Testis (tissue), 3 donors: ENCODE results near the gene RAPGEF4. TPM values are rescaled to one million over a fixed set of nuclear protein-coding genes. Genes with fewer than 3 reads are reported as not detected.

Experiments
- DNase-seq: peaks from one replicate; pipeline ENCODE4 v3.0.0-alpha.2; 2019
- H3K27ac ChIP-seq, 2 donors: fragments of 200-600 bp; sonication (generic); one replicate each; pipeline ENCODE4 v1.5.1; 2019
- H3K27me3 ChIP-seq: fragments of 200-600 bp; sonication (generic); one replicate; pipeline ENCODE4 v1.5.1; 2019
- H3K36me3 ChIP-seq: fragments of 200-600 bp; sonication (generic); one replicate; pipeline ENCODE4 v1.5.1; 2017; ENCODE audit warnings: low read depth; ENCODE audit errors: missing control alignments
- H3K4me1 ChIP-seq: fragments of 200-600 bp; sonication (generic); one replicate; pipeline ENCODE4 v1.5.1; 2019
- H3K4me3 ChIP-seq, 2 donors: fragments of 200-600 bp; sonication (generic); one replicate each; pipeline ENCODE4 v1.5.1; 2017 to 2019
- H3K9me3 ChIP-seq: fragments of 200-600 bp; sonication (generic); one replicate; pipeline ENCODE4 v1.5.1; 2017
- CTCF ChIP-seq, 3 experiments: fragments of 450-650 bp in 2 of 3; fragments of 200-600 bp in 1 of 3; sonication (generic) in 1 of 3; IDR thresholded peaks; one replicate each; pipeline ENCODE4 v1.5.1; 2016 to 2019; ENCODE audit warnings: antibody characterized with exemption in 3 of 3, mild to moderate bottlenecking in 2 of 3, moderate library complexity in 1 of 3
- POLR2A ChIP-seq: fragments of 450-650 bp; IDR thresholded peaks from one replicate; pipeline ENCODE4 v1.6.1; 2017; ENCODE audit warnings: antibody characterized with exemption, mild to moderate bottlenecking, moderate library complexity
- WGBS, 2 donors: methylation state at CpG; one replicate each; pipeline ENCODE4 v1.1.5; 2018; 5-methylcytosine and 5-hydroxymethylcytosine counted together
- intact Hi-C: fragments of 100-400 bp; cut with DNase I; formaldehyde crosslinking; loops from one replicate; pipeline ENCODE4 v1.15.1; 2023; ENCODE audit warnings: low total_unique reads
- polyA plus RNA-seq: library from polyadenylated mRNA; stranded (reverse); fragments of 350-450 nt; fragmentation: Illumina TruSeq; extraction: RNeasy Lipid Tissue Mini Kit (QIAGEN cat#74804); gene quantifications from one replicate; pipeline ENCODE4 v1.2.3, GENCODE V29; 2014; ENCODE audit warnings: low read depth, low replicate concordance; ENCODE audit not compliant: insufficient read depth
- total RNA-seq, 2 donors: library from RNA; depleted of rRNA; stranded (reverse); fragments of >200 nt; gene quantifications; one replicate each; pipeline ENCODE4 v1.2.3, GENCODE V29; 2016

The RAPGEF4 gene
- total and polyA plus RNA-seq, 3 donors from 2014 or later, result 14.3 to 42.6 (median 22.5) TPM

GRCh38 chr2:172953411-172953810, 217.8 kb downstream of the RAPGEF4 start:
- H3K4me1 ChIP-seq, result no peaks in the 10 kb centered on the region
- no peaks in the 10 kb centered on the region for H3K27me3 ChIP-seq
- no peak for TF ChIP-seq POLR2A
- TF ChIP-seq CTCF (IDR thresholded peaks at IDR 0.05), result no peak
- H3K36me3 ChIP-seq, result no peaks in the 10 kb centered on the region
- no peaks in the 10 kb centered on the region for H3K9me3 ChIP-seq
- no peak overlapping the region for H3K27ac ChIP-seq
- no peak for DNase-seq
- 71 to 100% methylated on average over 1 of the region's 1 CpG for WGBS, 2 donors
- intact Hi-C loops, result no loop called here
- no peak overlapping the region for H3K4me3 ChIP-seq

- H3K4me3 ChIP-seq, result no peak overlapping the region
- H3K27ac ChIP-seq, result no peak overlapping the region
- no peaks in the 10 kb centered on the region for H3K36me3 ChIP-seq
- H3K9me3 ChIP-seq, result no peaks in the 10 kb centered on the region
- intact Hi-C loops, result no loop called here
- H3K4me1 ChIP-seq, result no peaks in the 10 kb centered on the region
- no peak for DNase-seq
- WGBS, 2 donors, result 92 to 96% methylated on average over 5 of the region's 5 CpGs
- TF ChIP-seq CTCF (IDR thresholded peaks at IDR 0.05) (no peak), POLR2A (no peak)
- no peaks in the 10 kb centered on the region for H3K27me3 ChIP-seq
These were observed 218.6 kb downstream of the RAPGEF4 start for GRCh38 chr2:172953970-172954852.

DNA sequence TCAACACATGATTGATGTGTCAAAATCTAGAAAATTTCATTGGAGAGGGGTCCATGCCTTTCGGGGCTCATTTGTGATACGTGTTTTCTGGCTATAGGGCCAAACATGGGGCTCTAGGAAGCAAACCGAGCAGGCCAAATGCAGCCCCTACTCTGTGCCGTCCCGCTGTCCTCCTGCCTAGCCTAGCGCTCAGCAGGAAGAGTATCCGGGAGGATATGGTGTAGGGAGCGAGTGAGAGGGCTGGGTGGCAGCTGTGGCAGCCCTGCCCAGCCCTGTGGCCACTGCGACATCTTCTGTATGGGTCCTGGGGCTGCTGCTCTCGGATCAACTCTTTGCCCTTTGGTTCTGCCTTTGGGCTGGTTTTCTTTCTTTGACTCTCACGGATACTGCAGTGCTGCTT, 219.9 kb downstream of the RAPGEF4 start:
- Histone ChIP-seq H3K27me3 (no peaks in the 10 kb centered on the region), H3K4me1 (no peaks in the 10 kb centered on the region), H3K27ac (no peak overlapping the region), H3K9me3 (no peaks in the 10 kb centered on the region), H3K4me3 (no peak overlapping the region), H3K36me3 (no peaks in the 10 kb centered on the region)
- no peak for DNase-seq
- intact Hi-C loops, result no loop called here
- TF ChIP-seq CTCF (IDR thresholded peaks at IDR 0.05) (no peak), POLR2A (no peak)
- 77 to 85% methylated on average over 11 of the region's 11 CpGs for WGBS, 2 donors

GRCh38 chr2:172957734-172958133, 222.1 kb downstream of the RAPGEF4 start:
- H3K9me3 ChIP-seq, result no peaks in the 10 kb centered on the region
- H3K4me3 ChIP-seq, result no peak overlapping the region
- H3K27me3 ChIP-seq, result no peaks in the 10 kb centered on the region
- TF ChIP-seq CTCF (IDR thresholded peaks at IDR 0.05) (no peak), POLR2A (no peak)
- H3K4me1 ChIP-seq, result no peaks in the 10 kb centered on the region
- intact Hi-C loops, result no loop called here
- no peak overlapping the region for H3K27ac ChIP-seq
- H3K36me3 ChIP-seq, result no peaks in the 10 kb centered on the region
- no peak for DNase-seq

GRCh38 chr2:172962082-172962481, 226.4 kb downstream of the RAPGEF4 start:
- H3K9me3 ChIP-seq, result no peaks in the 10 kb centered on the region
- no peaks in the 10 kb centered on the region for H3K27me3 ChIP-seq
- H3K27ac ChIP-seq, result no peak overlapping the region
- no peaks in the 10 kb centered on the region for H3K4me1 ChIP-seq
- WGBS, 2 donors, result 94% methylated on average over 1 of the region's 1 CpG; no CpG with 5 or more reads in 1 of the 2 donors
- no peaks in the 10 kb centered on the region for H3K36me3 ChIP-seq
- no peak for DNase-seq
- TF ChIP-seq CTCF (IDR thresholded peaks at IDR 0.05) (no peak), POLR2A (no peak)
- H3K4me3 ChIP-seq, result no peak overlapping the region
- intact Hi-C loops, result no loop called here
